ENCODE measurements around the gene LIN9. TPM values are rescaled to one million over a fixed set of nuclear protein-coding genes. Genes with fewer than 3 reads are reported as not detected.

Gene LIN9
- total RNA-seq, 2 experiments from 2014 or later, result 10.2 to 11.3 TPM

DNA sequence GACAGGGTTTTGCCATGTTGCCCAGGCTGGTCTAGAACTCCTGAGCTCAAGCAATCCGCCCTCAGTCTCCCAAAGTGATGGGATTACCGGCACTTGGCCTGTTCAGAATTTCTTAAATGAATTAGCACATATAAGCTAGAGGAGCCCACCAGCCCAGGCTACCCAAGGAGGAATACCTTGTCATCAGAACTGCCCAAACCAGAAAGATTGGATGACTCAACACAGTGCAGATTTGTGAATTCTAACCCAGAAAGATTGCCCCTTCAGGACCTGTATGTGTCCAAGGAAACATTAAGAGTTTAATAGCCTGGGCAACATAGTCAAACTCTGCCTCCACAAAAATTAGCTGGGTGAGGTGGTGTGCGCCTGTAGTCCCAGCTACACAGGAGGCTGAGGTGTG, 14.0 kb upstream of the LIN9 start:
- no peaks in the 10 kb centered on the region for H3K36me3 Mint-ChIP-seq (ENCODE audit: low read depth)
- ATAC-seq (no peak), DNase-seq (no peak)
- TF ChIP-seq, protein P1, sequence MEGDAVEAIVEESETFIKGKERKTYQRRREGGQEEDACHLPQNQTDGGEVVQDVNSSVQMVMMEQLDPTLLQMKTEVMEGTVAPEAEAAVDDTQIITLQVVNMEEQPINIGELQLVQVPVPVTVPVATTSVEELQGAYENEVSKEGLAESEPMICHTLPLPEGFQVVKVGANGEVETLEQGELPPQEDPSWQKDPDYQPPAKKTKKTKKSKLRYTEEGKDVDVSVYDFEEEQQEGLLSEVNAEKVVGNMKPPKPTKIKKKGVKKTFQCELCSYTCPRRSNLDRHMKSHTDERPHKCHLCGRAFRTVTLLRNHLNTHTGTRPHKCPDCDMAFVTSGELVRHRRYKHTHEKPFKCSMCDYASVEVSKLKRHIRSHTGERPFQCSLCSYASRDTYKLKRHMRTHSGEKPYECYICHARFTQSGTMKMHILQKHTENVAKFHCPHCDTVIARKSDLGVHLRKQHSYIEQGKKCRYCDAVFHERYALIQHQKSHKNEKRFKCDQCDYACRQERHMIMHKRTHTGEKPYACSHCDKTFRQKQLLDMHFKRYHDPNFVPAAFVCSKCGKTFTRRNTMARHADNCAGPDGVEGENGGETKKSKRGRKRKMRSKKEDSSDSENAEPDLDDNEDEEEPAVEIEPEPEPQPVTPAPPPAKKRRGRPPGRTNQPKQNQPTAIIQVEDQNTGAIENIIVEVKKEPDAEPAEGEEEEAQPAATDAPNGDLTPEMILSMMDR (IDR thresholded peaks at IDR 0.05), result no peak
- CTCF ChIA-PET, result interaction anchor here (0.9 to 1.4 kb wide), 2 partner anchors 10 to 14 kb away, joined by 5 to 6 read pairs; partner anchors contain the start of gene LIN9
- no peaks in the 10 kb centered on the region for H3K9me3 Mint-ChIP-seq
- intact Hi-C loops (cut with micrococcal nuclease), result no loop called here
- no peak overlapping the region for H3K4me3 Mint-ChIP-seq
- POLR2A ChIA-PET, result no interaction called here
- peaks cover 7% of the 10 kb centered on the region for H3K27me3 Mint-ChIP-seq
- no peak overlapping the region for H3K27ac Mint-ChIP-seq
- H3K4me1 Mint-ChIP-seq (ENCODE audit: low read depth), result no peaks in the 10 kb centered on the region

DNA sequence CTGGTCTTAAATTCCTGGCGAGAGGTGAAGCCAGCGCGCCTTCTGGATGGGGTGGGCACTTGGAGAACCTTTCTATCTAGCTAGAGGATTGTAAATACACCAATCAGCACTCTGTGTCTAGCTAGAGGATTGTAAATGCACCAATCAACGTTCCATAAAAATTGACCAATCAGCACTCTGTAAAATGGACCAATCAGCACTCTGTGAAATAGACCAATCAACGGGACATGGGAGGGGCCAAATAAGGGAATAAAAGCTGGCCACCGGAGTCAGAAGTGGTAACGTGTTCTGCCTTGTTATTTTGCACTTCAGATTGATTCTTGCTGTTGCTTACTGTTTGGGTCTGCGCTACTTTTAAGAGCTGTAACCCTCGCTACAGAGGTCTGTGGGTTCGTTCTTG, 12.0 kb upstream of the LIN9 start:
- Mint-ChIP-seq H3K4me1 (ENCODE audit: low read depth) (no peaks in the 10 kb centered on the region), H3K4me3 (no peak overlapping the region), H3K27ac (no peak overlapping the region), H3K27me3 (peaks cover 10% of the 10 kb centered on the region), H3K36me3 (ENCODE audit: low read depth) (no peaks in the 10 kb centered on the region), H3K9me3 (no peaks in the 10 kb centered on the region)
- ChIA-PET POLR2A (no interaction called here), CTCF (interaction anchor here (1.2 to 1.8 kb wide), 3 partner anchors 12 to 28 kb away, joined by 3 to 5 read pairs (median 4); partner anchors contain the start of gene LIN9)
- ATAC-seq, result no peak
- no peak for DNase-seq
- TF ChIP-seq, protein P1 (IDR thresholded peaks at IDR 0.05), result no peak
- intact Hi-C loops (cut with micrococcal nuclease), result no loop called here

DNA sequence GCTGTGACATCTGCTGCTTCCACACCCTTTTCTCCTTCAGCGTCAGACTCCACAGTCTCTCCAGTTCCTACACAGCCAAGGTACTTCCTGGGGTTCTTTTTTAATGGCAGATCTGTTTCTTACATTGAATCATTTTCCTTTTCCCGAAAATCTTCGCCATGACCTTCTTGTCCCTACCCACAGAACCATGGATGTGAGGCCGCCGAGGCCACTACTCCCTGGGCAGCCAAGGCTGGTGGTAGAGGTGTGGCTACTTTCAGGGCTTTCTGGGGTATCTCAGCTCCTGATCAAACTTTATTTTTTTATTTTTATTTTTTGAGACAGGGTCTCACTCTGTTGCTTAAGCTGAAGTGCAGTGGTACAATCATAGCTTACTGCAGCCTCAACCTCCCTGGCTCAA, 9.5 kb upstream of the LIN9 start:
- Mint-ChIP-seq H3K36me3 (ENCODE audit: low read depth) (no peaks in the 10 kb centered on the region), H3K9me3 (peaks cover 1% of the 10 kb centered on the region), H3K4me1 (ENCODE audit: low read depth) (no peaks in the 10 kb centered on the region), H3K27me3 (peaks cover 15% of the 10 kb centered on the region), H3K4me3 (no peak overlapping the region), H3K27ac (no peak overlapping the region)
- CTCF ChIA-PET, result no interaction called here
- DNase-seq (no peak), ATAC-seq (no peak)
- POLR2A ChIA-PET, result no interaction called here
- TF ChIP-seq, protein P1 (IDR thresholded peaks at IDR 0.05), result no peak
- intact Hi-C loops (cut with micrococcal nuclease), result no loop called here

DNA sequence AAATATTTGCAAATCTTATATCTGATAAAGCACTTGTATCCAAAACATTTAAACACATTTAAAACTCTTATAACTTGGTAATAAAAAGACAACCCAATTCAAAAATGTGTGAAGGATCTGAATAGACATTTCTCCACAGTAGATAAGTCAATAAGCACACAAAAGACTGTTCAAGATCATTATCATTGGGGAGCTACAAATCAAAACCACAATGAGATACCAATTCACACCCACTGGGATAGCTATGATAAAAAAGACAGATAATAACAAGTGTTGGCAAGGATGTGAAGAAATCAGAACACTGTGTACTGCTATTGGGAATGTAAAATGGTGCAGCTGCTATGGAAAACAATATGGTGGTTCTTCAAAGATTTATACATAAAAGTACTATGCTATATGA, 5.1 kb upstream of the LIN9 start:
- no peak for ATAC-seq
- TF ChIP-seq, protein P1 (IDR thresholded peaks at IDR 0.05), result no peak
- peaks cover 26% of the 10 kb centered on the region for H3K27me3 Mint-ChIP-seq
- POLR2A ChIA-PET, result no interaction called here
- no peak overlapping the region for H3K27ac Mint-ChIP-seq
- no peak for DNase-seq
- no peak overlapping the region for H3K4me3 Mint-ChIP-seq
- no peaks in the 10 kb centered on the region for H3K36me3 Mint-ChIP-seq (ENCODE audit: low read depth)
- intact Hi-C loops (cut with micrococcal nuclease), result no loop called here
- peaks cover 1% of the 10 kb centered on the region for H3K9me3 Mint-ChIP-seq
- H3K4me1 Mint-ChIP-seq (ENCODE audit: low read depth), result peaks cover 13% of the 10 kb centered on the region
- CTCF ChIA-PET, result interaction anchor here (0.7 kb wide), 1 partner anchor 19 kb away, joined by 3 read pairs; no protein-coding TSS in a partner anchor

DNA sequence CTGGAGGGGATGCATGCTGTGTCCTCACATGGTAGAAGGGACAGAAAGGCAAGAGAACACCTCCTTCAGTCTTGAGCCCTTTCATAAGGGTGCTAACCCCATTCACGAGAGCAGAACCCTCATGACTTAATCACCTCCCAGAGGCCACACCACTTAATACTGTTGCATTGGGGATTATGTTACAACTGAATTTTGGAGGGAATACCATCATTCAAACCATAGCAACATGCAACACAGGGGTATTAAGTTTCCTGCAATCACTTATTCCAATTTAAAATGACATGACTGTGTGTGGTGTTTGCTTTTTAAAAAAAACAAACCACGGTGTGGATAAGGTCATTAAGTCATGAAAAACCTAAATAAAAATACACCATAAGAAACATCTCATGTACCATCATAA, 3.1 kb upstream of the LIN9 start:
- POLR2A ChIA-PET, result no interaction called here
- TF ChIP-seq, protein P1 (IDR thresholded peaks at IDR 0.05), result no peak
- H3K27ac Mint-ChIP-seq, result no peak overlapping the region
- H3K36me3 Mint-ChIP-seq (ENCODE audit: low read depth), result no peaks in the 10 kb centered on the region
- CTCF ChIA-PET, result interaction anchor here (3.7 kb wide), 1 partner anchor 21 kb away, joined by 38 read pairs; no protein-coding TSS in a partner anchor
- H3K9me3 Mint-ChIP-seq, result peaks cover 1% of the 10 kb centered on the region
- no peak overlapping the region for H3K4me3 Mint-ChIP-seq
- ATAC-seq (no peak), DNase-seq (no peak)
- H3K27me3 Mint-ChIP-seq, result peaks cover 19% of the 10 kb centered on the region
- intact Hi-C loops (cut with micrococcal nuclease), result no loop called here
- H3K4me1 Mint-ChIP-seq (ENCODE audit: low read depth), result peaks cover 17% of the 10 kb centered on the region

Data from activated CD8-positive, alpha-beta T cell treated with anti-CD3 and anti-CD28 coated beads for 36 hours (primary cell).